Smooth muscle cell (in vitro differentiated cells): ENCODE results near the gene GCH1. TPM values are rescaled to one million over a fixed set of nuclear protein-coding genes. Genes with fewer than 3 reads are reported as not detected.
"Not testable (repeated sequence)": the region's sequence is repeated elsewhere in the genome, so short reads cannot be mapped to it uniquely, and the experiment has no call there.

Experiments
- DNase-seq: peaks from one replicate; lab custom pipeline; 2025; ENCODE audit not compliant: unreplicated experiment; lab: John Stamatoyannopoulos, UW
- H2AFZ ChIP-seq: fragments of 200-600 bp; sonication (generic); 2 replicates; pipeline ENCODE4 v1.6.0; 2016; ENCODE audit warnings: antibody characterized with exemption, low read depth, mild to moderate bottlenecking
- H3F3A ChIP-seq: fragments of 200-600 bp; sonication (generic); 2 replicates; pipeline ENCODE4 v1.6.0; 2017; ENCODE audit warnings: antibody characterized with exemption, low read depth
- H3K27ac ChIP-seq: fragments of 200-600 bp; sonication (generic); 2 replicates; pipeline ENCODE4 v1.5.1; 2016; ENCODE audit warnings: low read depth, mild to moderate bottlenecking
- H3K27me3 ChIP-seq: fragments of 200-600 bp; sonication (generic); 2 replicates; pipeline ENCODE4 v1.6.1; 2016; ENCODE audit warnings: low read depth, mild to moderate bottlenecking
- H3K36me3 ChIP-seq: fragments of 200-600 bp; sonication (generic); 2 replicates; pipeline ENCODE4 v1.5.1; 2016; ENCODE audit warnings: low read depth
- H3K4me1 ChIP-seq: fragments of 200-600 bp; sonication (generic); 2 replicates; pipeline ENCODE4 v1.5.1; 2016; ENCODE audit warnings: low read depth
- H3K4me2 ChIP-seq: fragments of 200-600 bp; sonication (generic); 2 replicates; pipeline ENCODE4 v1.6.0; 2016; ENCODE audit warnings: mild to moderate bottlenecking
- H3K4me3 ChIP-seq: fragments of 200-600 bp; sonication (generic); 2 replicates; pipeline ENCODE4 v1.5.1; 2016; ENCODE audit warnings: mild to moderate bottlenecking
- H3K79me2 ChIP-seq: fragments of 200-600 bp; sonication (generic); 2 replicates; pipeline ENCODE4 v1.6.0; 2016; ENCODE audit warnings: low read depth, mild to moderate bottlenecking
- H3K9ac ChIP-seq: fragments of 200-600 bp; sonication (generic); 2 replicates; pipeline ENCODE4 v1.6.0; 2016; ENCODE audit warnings: low read depth
- H3K9me3 ChIP-seq: fragments of 200-600 bp; sonication (generic); replicated peaks from 2 replicates; pipeline ENCODE4 v1.5.1; 2016; ENCODE audit warnings: low read depth
- H4K20me1 ChIP-seq: fragments of 200-600 bp; sonication (generic); 2 replicates; pipeline ENCODE4 v1.6.0; 2016; ENCODE audit warnings: low read depth
- WGBS: methylation state at CpG from one replicate; pipeline ENCODE4 v1.1.7; 2016; ENCODE audit warnings: low lambda C conversion rate; 5-methylcytosine and 5-hydroxymethylcytosine counted together
- polyA plus RNA-seq: library from polyadenylated mRNA; unstranded; fragments of >200 nt; fragmentation: Nextera tagmentation; extraction: Ambion mirVana; gene quantifications from 2 replicates; pipeline ENCODE4 v1.2.1, GENCODE V29; 2016
- total RNA-seq: library from RNA; depleted of rRNA; stranded (reverse); fragments of >200 nt; gene quantifications from 2 replicates; pipeline ENCODE4 v1.2.3, GENCODE V29; 2014
- TF ChIP-seq, protein P1 (sequence below): fragments of 200-600 bp; sonication (generic); IDR thresholded peaks from 2 replicates; pipeline ENCODE4 v1.5.1; 2017; ENCODE audit warnings: borderline replicate concordance, mild to moderate bottlenecking, antibody characterized with exemption; ENCODE audit not compliant: insufficient read depth, poor library complexity, severe bottlenecking

The GCH1 gene
- total and polyA plus RNA-seq, 2 experiments from 2014 or later = 0.70 to 2.1 TPM

DNA sequence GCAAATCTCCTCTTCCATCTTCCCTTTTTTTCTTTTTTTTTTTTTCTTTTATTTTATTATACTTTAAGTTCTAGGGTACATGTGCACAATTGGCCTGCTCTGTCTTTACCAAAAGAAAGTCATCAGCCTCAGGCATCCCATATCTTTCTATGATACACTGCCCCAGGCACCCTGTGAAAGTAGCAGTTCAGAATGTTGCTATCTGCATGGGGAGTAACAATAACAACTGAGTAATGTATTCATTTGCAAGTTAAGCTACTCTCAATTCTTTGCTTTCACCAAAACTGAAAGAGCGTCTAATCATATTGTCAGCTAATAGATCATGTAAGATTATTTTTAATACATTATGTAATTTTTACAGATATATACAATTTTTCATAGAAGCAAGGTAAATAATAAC lies 13.5 kb upstream of the GCH1 start:
- Histone ChIP-seq H2AFZ (no peak overlapping the region), H3K79me2 (no peaks in the 10 kb centered on the region), H3K36me3 (no peaks in the 10 kb centered on the region), H3K4me3 (no peak overlapping the region), H3K4me1 (no peaks in the 10 kb centered on the region), H3K9ac (no peak overlapping the region), H4K20me1 (no peaks in the 10 kb centered on the region), H3K9me3 (no peaks in the 10 kb centered on the region), H3K27ac (no peak overlapping the region), H3F3A (no peaks in the 10 kb centered on the region), H3K27me3 (no peaks in the 10 kb centered on the region), H3K4me2 (no peak overlapping the region)
- no peak for DNase-seq
- TF ChIP-seq, protein P1, sequence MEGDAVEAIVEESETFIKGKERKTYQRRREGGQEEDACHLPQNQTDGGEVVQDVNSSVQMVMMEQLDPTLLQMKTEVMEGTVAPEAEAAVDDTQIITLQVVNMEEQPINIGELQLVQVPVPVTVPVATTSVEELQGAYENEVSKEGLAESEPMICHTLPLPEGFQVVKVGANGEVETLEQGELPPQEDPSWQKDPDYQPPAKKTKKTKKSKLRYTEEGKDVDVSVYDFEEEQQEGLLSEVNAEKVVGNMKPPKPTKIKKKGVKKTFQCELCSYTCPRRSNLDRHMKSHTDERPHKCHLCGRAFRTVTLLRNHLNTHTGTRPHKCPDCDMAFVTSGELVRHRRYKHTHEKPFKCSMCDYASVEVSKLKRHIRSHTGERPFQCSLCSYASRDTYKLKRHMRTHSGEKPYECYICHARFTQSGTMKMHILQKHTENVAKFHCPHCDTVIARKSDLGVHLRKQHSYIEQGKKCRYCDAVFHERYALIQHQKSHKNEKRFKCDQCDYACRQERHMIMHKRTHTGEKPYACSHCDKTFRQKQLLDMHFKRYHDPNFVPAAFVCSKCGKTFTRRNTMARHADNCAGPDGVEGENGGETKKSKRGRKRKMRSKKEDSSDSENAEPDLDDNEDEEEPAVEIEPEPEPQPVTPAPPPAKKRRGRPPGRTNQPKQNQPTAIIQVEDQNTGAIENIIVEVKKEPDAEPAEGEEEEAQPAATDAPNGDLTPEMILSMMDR = no peak
- 89% methylated on average over 1 of the region's 1 CpG for WGBS

DNA sequence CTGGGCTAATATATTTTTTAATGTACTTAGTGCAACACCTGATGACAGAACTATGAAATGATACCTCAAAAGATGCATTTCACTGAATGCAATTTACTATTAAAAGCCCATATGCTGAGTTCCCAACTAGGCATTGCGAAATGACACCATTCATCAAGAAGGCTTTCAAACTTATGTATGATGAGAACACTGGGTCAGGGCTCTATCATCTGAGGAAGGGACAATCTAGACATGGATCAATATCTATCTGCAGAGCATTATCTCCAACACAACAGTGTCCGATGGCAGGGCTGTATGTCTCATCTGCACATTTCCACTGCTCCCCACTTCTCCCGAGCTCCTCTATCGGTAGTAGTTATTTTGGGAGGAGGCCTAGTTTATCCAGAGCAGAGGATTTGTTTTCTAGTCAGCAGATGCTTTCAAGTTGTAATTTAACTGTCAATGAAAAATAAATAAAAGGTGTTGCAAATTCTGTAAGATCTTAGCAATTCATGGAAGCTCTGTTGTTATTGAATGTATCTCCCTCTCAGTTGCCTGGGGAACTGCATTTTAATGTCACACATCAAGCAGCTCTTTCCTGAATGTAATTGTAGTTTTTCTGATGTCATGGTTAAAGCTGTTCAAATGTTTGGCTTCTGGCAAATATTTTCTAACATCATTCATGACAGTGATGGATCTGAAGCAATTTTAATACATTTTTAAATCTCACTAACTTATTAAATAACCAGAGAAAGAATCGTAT lies 7.4 kb upstream of the GCH1 start:
- no peak overlapping the region for H3K27ac ChIP-seq
- no peak overlapping the region for H3K9ac ChIP-seq
- no peak overlapping the region for H3K4me2 ChIP-seq
- no peaks in the 10 kb centered on the region for H3K4me1 ChIP-seq
- WGBS = 93% methylated on average over 5 of the region's 5 CpGs
- H3K27me3 ChIP-seq = peaks cover 3% of the 10 kb centered on the region
- H2AFZ ChIP-seq = no peak overlapping the region
- H3K4me3 ChIP-seq = no peak overlapping the region
- no peaks in the 10 kb centered on the region for H3K9me3 ChIP-seq
- H3K79me2 ChIP-seq = no peaks in the 10 kb centered on the region
- no peaks in the 10 kb centered on the region for H4K20me1 ChIP-seq
- H3K36me3 ChIP-seq = no peaks in the 10 kb centered on the region
- TF ChIP-seq, protein P1 = no peak
- no peaks in the 10 kb centered on the region for H3F3A ChIP-seq
- DNase-seq = no peak

DNA sequence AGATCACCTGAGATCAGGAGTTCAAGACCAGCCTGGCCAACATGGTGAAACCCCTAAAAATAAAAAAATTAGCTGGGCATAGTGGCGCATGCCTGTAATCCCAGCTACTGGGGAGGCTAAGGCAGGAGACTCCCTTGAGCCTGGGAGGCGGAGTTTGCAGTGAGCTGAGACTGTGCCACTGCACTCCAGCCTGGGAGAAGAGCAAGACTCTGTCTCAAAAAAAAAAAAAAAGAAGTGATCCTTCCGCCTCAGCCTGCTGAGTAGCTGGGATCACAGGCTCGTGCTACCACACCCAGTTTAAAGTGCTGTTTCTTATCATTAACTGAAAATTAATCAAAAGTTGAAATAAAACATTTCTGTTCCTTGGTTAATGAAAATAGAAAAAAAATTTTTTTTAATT lies 6.3 kb upstream of the GCH1 start:
- not testable (repeated sequence) for H2AFZ ChIP-seq, H4K20me1 ChIP-seq, H3K27me3 ChIP-seq, H3K9ac ChIP-seq, H3K27ac ChIP-seq, H3K9me3 ChIP-seq, H3K4me3 ChIP-seq, DNase-seq, H3K36me3 ChIP-seq, H3F3A ChIP-seq, H3K4me2 ChIP-seq, H3K4me1 ChIP-seq, H3K79me2 ChIP-seq
- WGBS = 91% methylated on average over 4 of the region's 4 CpGs

DNA sequence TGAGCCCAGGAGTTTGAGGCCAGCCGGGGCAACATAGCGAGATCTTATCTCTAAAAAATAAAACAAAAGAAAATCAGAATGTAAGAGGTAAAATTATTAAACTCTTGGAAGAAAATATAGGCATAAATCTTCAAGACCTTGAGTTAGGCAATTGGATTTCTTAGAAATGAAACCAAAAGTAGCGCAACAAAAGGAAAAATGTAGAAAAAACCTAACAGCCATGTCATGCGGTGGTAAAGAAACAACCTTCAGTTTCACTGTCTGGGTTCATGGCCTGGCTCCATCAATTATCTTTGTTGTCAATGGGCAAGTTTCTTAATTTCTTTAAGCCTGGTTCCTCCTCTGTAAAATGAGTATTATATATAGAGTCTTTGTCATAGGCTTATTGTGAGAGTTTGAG lies 5.6 kb upstream of the GCH1 start:
- Histone ChIP-seq H3K36me3 (no peaks in the 10 kb centered on the region), H3K4me2 (no peak overlapping the region), H2AFZ (no peak overlapping the region), H3K4me3 (no peak overlapping the region), H3F3A (no peaks in the 10 kb centered on the region), H3K9me3 (no peaks in the 10 kb centered on the region), H3K79me2 (no peaks in the 10 kb centered on the region), H3K4me1 (no peaks in the 10 kb centered on the region), H4K20me1 (no peaks in the 10 kb centered on the region), H3K9ac (no peak overlapping the region), H3K27ac (no peak overlapping the region), H3K27me3 (peaks cover 8% of the 10 kb centered on the region)
- DNase-seq = no peak
- WGBS = 94% methylated on average over 4 of the region's 4 CpGs
- TF ChIP-seq, protein P1 = no peak
